Effector memory CD4-positive, alpha-beta T cell (primary cell): ENCODE data around the gene TECPR1.

Source experiments
- DNase-seq, 3 donors: peaks; one replicate each; pipeline ENCODE4 v3.0.0-alpha.2; 2020
- H3K27ac ChIP-seq: 2 replicates; pipeline ENCODE4 v1.7.0; 2013; ENCODE audit warnings: mild to moderate bottlenecking, low read length, moderate library complexity; ENCODE audit not compliant: insufficient read depth, poor library complexity, severe bottlenecking
- H3K27me3 ChIP-seq: replicated peaks from 2 replicates; pipeline ENCODE4 v1.7.0; 2013; ENCODE audit warnings: mild to moderate bottlenecking, low read length; ENCODE audit not compliant: insufficient read depth, control insufficient read depth, poor library complexity, severe bottlenecking
- H3K36me3 ChIP-seq: 2 replicates; pipeline ENCODE4 v1.7.0; 2013; ENCODE audit warnings: mild to moderate bottlenecking, low read length, moderate library complexity; ENCODE audit not compliant: control insufficient read depth, insufficient read depth
- H3K4me1 ChIP-seq: 2 replicates; pipeline ENCODE4 v1.7.0; 2013; ENCODE audit warnings: low read length, mild to moderate bottlenecking; ENCODE audit not compliant: control insufficient read depth, insufficient read depth, poor library complexity, severe bottlenecking
- H3K4me3 ChIP-seq: 2 replicates; pipeline ENCODE4 v1.7.0; 2013; ENCODE audit warnings: low read length, low read depth, mild to moderate bottlenecking; ENCODE audit not compliant: insufficient read depth, poor library complexity, severe bottlenecking
- H3K9me3 ChIP-seq: 2 replicates; pipeline ENCODE4 v1.7.0; 2013; ENCODE audit warnings: mild to moderate bottlenecking, low read length, moderate library complexity; ENCODE audit not compliant: control insufficient read depth

The TECPR1 gene

GRCh38 chr7:98267303-98267702, 15.3 kb upstream of the TECPR1 start:
- no peaks in the 10 kb centered on the region for H3K9me3 ChIP-seq
- H3K4me3 ChIP-seq: no peak overlapping the region
- no peaks in the 10 kb centered on the region for H3K36me3 ChIP-seq
- H3K27ac ChIP-seq: no peak overlapping the region
- no peak for DNase-seq
- no peaks in the 10 kb centered on the region for H3K4me1 ChIP-seq
- H3K27me3 ChIP-seq: no peaks in the 10 kb centered on the region

- H3K4me1 ChIP-seq: no peaks in the 10 kb centered on the region
- DNase-seq: no peak
- H3K27ac ChIP-seq: no peak overlapping the region
- no peaks in the 10 kb centered on the region for H3K9me3 ChIP-seq
- H3K27me3 ChIP-seq: no peaks in the 10 kb centered on the region
- no peaks in the 10 kb centered on the region for H3K36me3 ChIP-seq
- H3K4me3 ChIP-seq: no peak overlapping the region
These were observed 14.8 kb upstream of the TECPR1 start for GRCh38 chr7:98266840-98267239.

DNA sequence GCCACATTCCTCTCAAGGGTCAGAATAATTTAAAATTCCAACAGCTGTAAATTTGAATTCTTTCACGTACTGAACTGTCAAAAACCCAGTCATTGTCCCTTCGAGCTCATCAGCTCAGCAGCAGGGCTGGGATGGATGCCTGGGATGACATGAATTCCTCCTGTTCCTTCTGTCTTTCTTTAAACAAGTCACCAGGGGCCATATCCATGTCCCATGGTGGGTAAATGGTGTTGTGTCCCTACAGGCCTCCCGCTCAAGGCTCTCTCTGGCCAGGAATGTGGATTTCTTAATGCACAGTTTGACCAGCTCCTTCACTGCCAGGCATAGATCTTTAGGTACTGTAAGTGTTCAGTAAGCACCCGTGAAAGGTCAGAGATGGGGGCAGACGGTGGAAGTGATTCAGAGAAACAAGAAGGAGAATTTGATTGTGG, 13.8 kb upstream of the TECPR1 start:
- Histone ChIP-seq H3K4me3 (no peak overlapping the region), H3K4me1 (no peaks in the 10 kb centered on the region), H3K36me3 (peaks cover 4% of the 10 kb centered on the region), H3K27ac (no peak overlapping the region), H3K27me3 (no peaks in the 10 kb centered on the region), H3K9me3 (no peaks in the 10 kb centered on the region)
- no peak for DNase-seq

GRCh38 chr7:98257701-98258100, 5.7 kb upstream of the TECPR1 start:
- Histone ChIP-seq H3K27ac (no peak overlapping the region), H3K9me3 (no peaks in the 10 kb centered on the region), H3K27me3 (no peaks in the 10 kb centered on the region), H3K4me3 (no peak overlapping the region), H3K36me3 (peaks cover 12% of the 10 kb centered on the region), H3K4me1 (peaks cover 5% of the 10 kb centered on the region)
- no peak for DNase-seq

GRCh38 chr7:98256431-98256830, 4.4 kb upstream of the TECPR1 start:
- no peak for DNase-seq
- Histone ChIP-seq H3K36me3 (peaks cover 10% of the 10 kb centered on the region), H3K4me1 (peaks cover 10% of the 10 kb centered on the region), H3K27ac (no peak overlapping the region), H3K9me3 (no peaks in the 10 kb centered on the region), H3K27me3 (no peaks in the 10 kb centered on the region), H3K4me3 (no peak overlapping the region)

GRCh38 chr7:98254951-98255610, 3.0 kb upstream of the TECPR1 start:
- Histone ChIP-seq H3K4me3 (no peak overlapping the region), H3K9me3 (no peaks in the 10 kb centered on the region), H3K4me1 (peaks cover 21% of the 10 kb centered on the region), H3K27ac (no peak overlapping the region), H3K27me3 (no peaks in the 10 kb centered on the region), H3K36me3 (peaks cover 9% of the 10 kb centered on the region)
- no peak for DNase-seq

DNA sequence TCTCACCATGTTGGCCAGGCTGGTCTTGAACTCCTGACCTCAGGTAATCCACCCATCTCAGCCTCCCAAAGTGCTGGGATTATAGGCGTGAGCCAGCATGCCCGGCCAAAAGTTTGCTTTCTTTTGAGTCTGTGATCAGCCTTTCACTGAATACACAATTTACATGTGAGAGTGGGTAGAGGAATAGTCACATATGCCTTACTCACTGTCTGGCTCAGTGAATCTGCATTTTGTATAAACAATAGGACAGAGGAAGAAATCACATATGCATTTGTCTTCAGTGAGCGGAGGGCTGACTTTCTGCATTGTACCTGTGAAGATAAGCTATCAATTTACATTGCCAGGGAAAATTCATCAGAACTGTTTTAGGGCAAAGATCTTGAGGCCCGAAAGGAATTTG, 2.5 kb upstream of the TECPR1 start:
- Histone ChIP-seq H3K36me3 (peaks cover 9% of the 10 kb centered on the region), H3K27me3 (no peaks in the 10 kb centered on the region), H3K9me3 (no peaks in the 10 kb centered on the region), H3K4me3 (no peak overlapping the region), H3K27ac (no peak overlapping the region), H3K4me1 (peaks cover 27% of the 10 kb centered on the region)
- DNase-seq: no peak

GRCh38 chr7:98252425-98253054, 508 bp upstream of the TECPR1 start:
- peak overlapping the region; percentile 85 for H3K4me3 ChIP-seq
- H3K36me3 ChIP-seq: peaks cover 9% of the 10 kb centered on the region
- no peak for DNase-seq
- no peaks in the 10 kb centered on the region for H3K9me3 ChIP-seq
- peaks cover 34% of the 10 kb centered on the region for H3K4me1 ChIP-seq
- peak overlapping the region; percentile 86 for H3K27ac ChIP-seq
- no peaks in the 10 kb centered on the region for H3K27me3 ChIP-seq

- peak in 2 of 3 donors; percentile 20 to 28 for DNase-seq
- Histone ChIP-seq H3K36me3 (peaks cover 7% of the 10 kb centered on the region), H3K9me3 (no peaks in the 10 kb centered on the region), H3K4me3 (peak overlapping the region; percentile 85), H3K27me3 (no peaks in the 10 kb centered on the region), H3K4me1 (peaks cover 37% of the 10 kb centered on the region), H3K27ac (peak overlapping the region; percentile 86)
These were observed 816 bp downstream of the TECPR1 start for GRCh38 chr7:98251231-98251600.

- H3K4me3 ChIP-seq: peak overlapping the region; percentile 85
- H3K27ac ChIP-seq: peak overlapping the region; percentile 86
- peaks cover 37% of the 10 kb centered on the region for H3K4me1 ChIP-seq
- no peaks in the 10 kb centered on the region for H3K27me3 ChIP-seq
- DNase-seq: peak in 2 of 3 donors; percentile 21 to 24
- H3K36me3 ChIP-seq: peaks cover 7% of the 10 kb centered on the region
- H3K9me3 ChIP-seq: no peaks in the 10 kb centered on the region
These were observed 1.2 kb downstream of the TECPR1 start for GRCh38 chr7:98250789-98251188.
